Stomach (tissue), 9 donors: ENCODE measurements around the gene OXA1L. TPM values are rescaled to one million over a fixed set of nuclear protein-coding genes. Genes with fewer than 3 reads are reported as not detected.
A peak's percentile ranks its signal among the peaks of the same experiment; 100 is the strongest.
"Not testable (repeated sequence)": the region's sequence is repeated elsewhere in the genome, so short reads cannot be mapped to it uniquely, and the experiment has no call there.

Experiments used
- DNase-seq, 2 donors: peaks; one replicate each; pipeline versions ENCODE4 v3.0.0 to v3.0.0-alpha.2; 2013 to 2019
- H3K27ac ChIP-seq, 5 donors: fragments of 200-600 bp in 4 of 5; sonication (generic) in 4 of 5; one replicate each; pipeline ENCODE4 v1.5.1; 2013 to 2019; ENCODE audit warnings: mild to moderate bottlenecking in 1 of 5, moderate library complexity in 1 of 5
- H3K27me3 ChIP-seq, 3 donors: fragments of 200-600 bp; sonication (generic); one replicate each; pipeline ENCODE4 v1.5.1; 2017 to 2019; ENCODE audit warnings: mixed run types in 1 of 3
- H3K36me3 ChIP-seq, 4 donors: fragments of 200-600 bp; sonication (generic); 1 replicate in 3 of 4; 2 replicates in 1 of 4; pipeline ENCODE4 v1.5.1; 2016 to 2019
- H3K4me1 ChIP-seq, 4 donors: fragments of 200-600 bp; sonication (generic); one replicate each; pipeline ENCODE4 v1.5.1; 2016 to 2019
- H3K4me3 ChIP-seq, 4 donors: fragments of 200-600 bp; sonication (generic) in 3 of 4; one replicate each; pipeline ENCODE4 v1.5.1; 2016 to 2019; ENCODE audit warnings: mild to moderate bottlenecking in 1 of 4
- H3K9me3 ChIP-seq, 4 donors: fragments of 200-600 bp; sonication (generic); one replicate each; pipeline ENCODE4 v1.5.1; 2016 to 2019
- CTCF ChIP-seq, 7 experiments: fragments of 450-650 bp in 4 of 7; fragments of 200-600 bp in 3 of 7; sonication (generic) in 3 of 7; IDR thresholded peaks; one replicate each; pipeline ENCODE4 v1.5.1; 2016 to 2019; ENCODE audit warnings: antibody characterized with exemption in 7 of 7, control low read depth in 2 of 7, mild to moderate bottlenecking in 1 of 7
- EP300 ChIP-seq: sonication (generic); formaldehyde crosslinking; IDR thresholded peaks from one replicate; pipeline ENCODE4 v1.6.1; 2017; ENCODE audit warnings: antibody characterized with exemption
- POLR2A ChIP-seq, 4 donors: fragments of 450-650 bp; IDR thresholded peaks; one replicate each; pipeline ENCODE4 v1.6.1; 2016; ENCODE audit warnings: antibody characterized with exemption in 4 of 4, control low read depth in 2 of 4, mild to moderate bottlenecking in 1 of 4, moderate library complexity in 1 of 4
- POLR2AphosphoS5 ChIP-seq, 3 donors: sonication (generic); formaldehyde crosslinking; IDR thresholded peaks; one replicate each; pipeline ENCODE4 v1.6.1; 2016; ENCODE audit warnings: antibody characterized with exemption in 3 of 3
- WGBS, 5 donors: extraction: QIAGEN DNeasy Blood & Tissue Kit in 3 of 5; methylation state at CpG; one replicate each; pipeline versions ENCODE4 v1.1.5 to v1.1.7; 2013 to 2018; 5-methylcytosine and 5-hydroxymethylcytosine counted together
- intact Hi-C: fragments of 100-400 bp; cut with DNase I; formaldehyde crosslinking; loops from one replicate; pipeline ENCODE4 v1.15.1; 2023; ENCODE audit warnings: low total_unique reads
- polyA plus RNA-seq, 3 donors: library from polyadenylated mRNA; stranded (reverse); fragments of 200-250 nt; gene quantifications; one replicate each; pipeline ENCODE4 v1.2.3, GENCODE V29; 2013
- total RNA-seq, 5 donors: library from RNA; depleted of rRNA; stranded (reverse); fragments of >200 nt; gene quantifications; one replicate each; pipeline versions ENCODE4 v1.1.0 to v1.2.3, GENCODE V29; 2014 to 2016
- donor health status: healthy with polysubstance abuse.
- donor health status: Bipolar disorder and iron deficiency.
- donor health status: healthy.

OXA1L gene
- total and polyA plus RNA-seq, 8 donors, result 46.7 to 119 (median 76.0) TPM

GRCh38 chr14:22748631-22749068 lies 17.8 kb upstream of the OXA1L start:
- WGBS, 5 donors, result 12 to 26% (median 20%) methylated on average over 4 of the region's 4 CpGs
- peak overlapping the region in 1 of 5 donors; percentile 43 for H3K27ac ChIP-seq
- peaks cover 0 to 10% (median 0%) of the 10 kb centered on the region in 4 donors for H3K4me1 ChIP-seq

GRCh38 chr14:22752422-22752821 lies 14.1 kb upstream of the OXA1L start:
- intact Hi-C loops, result no loop called here
- DNase-seq, result no peak
- Histone ChIP-seq H3K27ac (no peak overlapping the region), H3K4me3 (no peak overlapping the region), H3K36me3 (no peaks in the 10 kb centered on the region), H3K9me3 (no peaks in the 10 kb centered on the region), H3K27me3 (no peaks in the 10 kb centered on the region), H3K4me1 (peaks cover 0 to 10% (median 0%) of the 10 kb centered on the region in 4 donors)
- TF ChIP-seq EP300, result no peak
- TF ChIP-seq POLR2AphosphoS5 (IDR thresholded peaks at IDR 0.05), result no peak
- TF ChIP-seq CTCF (IDR thresholded peaks at IDR 0.05), result no peak
- no peak for TF ChIP-seq POLR2A (IDR thresholded peaks at IDR 0.05)
- WGBS, 5 donors, result 38 to 62% (median 54%) methylated on average over 8 of the region's 8 CpGs

More at GRCh38 chr14:22748631-22749068, 17.8 kb upstream of the OXA1L start:
- H3K4me3 ChIP-seq, result no peak overlapping the region
- TF ChIP-seq CTCF (IDR thresholded peaks at IDR 0.05) (no peak), POLR2A (IDR thresholded peaks at IDR 0.05) (no peak), EP300 (no peak), POLR2AphosphoS5 (IDR thresholded peaks at IDR 0.05) (no peak)
- no peaks in the 10 kb centered on the region for H3K9me3 ChIP-seq
- H3K27me3 ChIP-seq, result no peaks in the 10 kb centered on the region
- no peak for DNase-seq
- peaks cover 0 to 3% (median 0%) of the 10 kb centered on the region in 4 donors for H3K36me3 ChIP-seq
- intact Hi-C loops, result no loop called here

GRCh38 chr14:22753586-22753985 lies 12.9 kb upstream of the OXA1L start:
- 36 to 53% (median 41%) methylated on average over 6 of the region's 6 CpGs for WGBS, 5 donors
- peaks cover 0 to 7% (median 0%) of the 10 kb centered on the region in 4 donors for H3K4me1 ChIP-seq
- TF ChIP-seq CTCF (IDR thresholded peaks at IDR 0.05), result no peak
- no peak for TF ChIP-seq POLR2A (IDR thresholded peaks at IDR 0.05)
- H3K27me3 ChIP-seq, result no peaks in the 10 kb centered on the region
- intact Hi-C loops, result no loop called here
- no peak overlapping the region for H3K4me3 ChIP-seq
- no peaks in the 10 kb centered on the region for H3K9me3 ChIP-seq
- DNase-seq, result peak in 1 of 2 donors; percentile 44
- no peak overlapping the region for H3K27ac ChIP-seq
- H3K36me3 ChIP-seq, result no peaks in the 10 kb centered on the region

- H3K4me3 ChIP-seq, intact Hi-C loops, H3K27ac ChIP-seq, H3K27me3 ChIP-seq, H3K4me1 ChIP-seq, DNase-seq: not testable (repeated sequence)
- Histone ChIP-seq H3K36me3 (peaks cover 0 to 27% (median 0%) of the 10 kb centered on the region in 4 donors), H3K9me3 (peaks cover 0 to 14% (median 7%) of the 10 kb centered on the region in 4 donors)
- WGBS, 5 donors, result 85 to 96% (median 91%) methylated on average over 9 to 10 of the region's 10 CpGs
Measured at GRCh38 chr14:22757972-22758650, 8.4 kb upstream of the OXA1L start.

GRCh38 chr14:22761734-22762133 lies 4.8 kb upstream of the OXA1L start:
- no peak overlapping the region for H3K27ac ChIP-seq
- intact Hi-C loops, result no loop called here
- H3K4me1 ChIP-seq, result peaks cover 0 to 5% (median 0%) of the 10 kb centered on the region in 4 donors
- no peak overlapping the region for H3K4me3 ChIP-seq
- peaks cover 0 to 14% (median 7%) of the 10 kb centered on the region in 4 donors for H3K9me3 ChIP-seq
- H3K36me3 ChIP-seq, result peaks cover 0 to 27% (median 0%) of the 10 kb centered on the region in 4 donors
- no peak for TF ChIP-seq POLR2A (IDR thresholded peaks at IDR 0.05)
- TF ChIP-seq POLR2AphosphoS5 (IDR thresholded peaks at IDR 0.05), result no peak
- no peak for TF ChIP-seq EP300
- no peak for TF ChIP-seq CTCF (IDR thresholded peaks at IDR 0.05)
- no peaks in the 10 kb centered on the region for H3K27me3 ChIP-seq
- 92 to 100% (median 95%) methylated on average over 1 of the region's 1 CpG for WGBS, 5 donors
- DNase-seq, result no peak
